CD14-positive monocyte (primary cell): Measurements from ENCODE around the gene CCL28. TPM values are rescaled to one million over a fixed set of nuclear protein-coding genes. Genes with fewer than 3 reads are reported as not detected.

Source experiments
- DNase-seq, 3 donors: peaks; one replicate each; pipeline ENCODE4 v3.0.0-alpha.2; 2011 to 2022
- H2AFZ ChIP-seq: 2 replicates; pipeline ENCODE4 v1.6.0; 2012; ENCODE audit warnings: mild to moderate bottlenecking, low read depth, low read length, inconsistent platforms; ENCODE audit not compliant: insufficient read depth, poor library complexity, severe bottlenecking
- H3K27ac ChIP-seq, 2 donors: 1 replicate in 1 of 2; 2 replicates in 1 of 2; pipeline ENCODE4 v1.5.1; 2012 to 2013; ENCODE audit warnings: low read length in 2 of 2, control low read depth in 1 of 2, inconsistent platforms in 1 of 2, low read depth in 1 of 2, mild to moderate bottlenecking in 1 of 2
- H3K27me3 ChIP-seq, 2 donors: one replicate each; pipeline versions ENCODE4 v1.6.0 to v1.6.1; 2011 to 2013; ENCODE audit warnings: low read length in 2 of 2; ENCODE audit not compliant: control insufficient read depth in 2 of 2, insufficient read depth in 2 of 2
- H3K36me3 ChIP-seq, 2 donors: replicated peaks in 1 of 2; 1 replicate in 1 of 2; 2 replicates in 1 of 2; pipeline versions ENCODE4 v1.5.1 to v1.6.1; 2012 to 2013; ENCODE audit warnings: low read length in 2 of 2, control low read depth in 1 of 2, inconsistent platforms in 1 of 2, mild to moderate bottlenecking in 1 of 2; ENCODE audit not compliant: insufficient read depth in 2 of 2, control insufficient read depth in 1 of 2
- H3K4me1 ChIP-seq, 2 donors: 1 replicate in 1 of 2; 2 replicates in 1 of 2; pipeline versions ENCODE4 v1.5.1 to v1.6.1; 2012 to 2013; ENCODE audit warnings: low read length in 2 of 2, control low read depth in 1 of 2, inconsistent platforms in 1 of 2, mild to moderate bottlenecking in 1 of 2, moderate library complexity in 1 of 2; ENCODE audit not compliant: insufficient read depth in 2 of 2, control insufficient read depth in 1 of 2
- H3K4me2 ChIP-seq: replicated peaks from 2 replicates; pipeline ENCODE3; 2012; ENCODE audit warnings: low read length, moderate library complexity, mild to moderate bottlenecking; ENCODE audit not compliant: poor library complexity, severe bottlenecking; ENCODE audit errors: extremely low read depth
- H3K4me3 ChIP-seq, 3 experiments: fragments of 200-600 bp in 1 of 3; sonication (generic) in 1 of 3; replicated peaks in 1 of 3; 1 replicate in 2 of 3; 2 replicates in 1 of 3; pipeline ENCODE4 v1.5.1; 2011 to 2013; ENCODE audit warnings: low read length in 3 of 3, mild to moderate bottlenecking in 3 of 3, control low read depth in 2 of 3, low read depth in 2 of 3, inconsistent platforms in 1 of 3, moderate library complexity in 1 of 3
- H3K79me2 ChIP-seq: 2 replicates; pipeline ENCODE4 v1.6.0; 2012; ENCODE audit warnings: mild to moderate bottlenecking, control low read depth, inconsistent platforms, low read length, moderate library complexity; ENCODE audit not compliant: insufficient read depth
- H3K9ac ChIP-seq: 2 replicates; pipeline ENCODE4 v1.6.0; 2017; ENCODE audit warnings: low read length, mild to moderate bottlenecking; ENCODE audit not compliant: insufficient read depth, poor library complexity, severe bottlenecking
- H3K9me3 ChIP-seq, 2 donors: replicated peaks in 1 of 2; 1 replicate in 1 of 2; 2 replicates in 1 of 2; pipeline versions ENCODE4 v1.5.1 to v1.6.1; 2012 to 2013; ENCODE audit warnings: low read length in 2 of 2, control low read depth in 1 of 2; ENCODE audit not compliant: control insufficient read depth in 1 of 2, insufficient read depth in 1 of 2
- H4K20me1 ChIP-seq: 2 replicates; pipeline ENCODE4 v1.6.0; 2012; ENCODE audit warnings: mild to moderate bottlenecking, low read length, control low read depth, moderate library complexity; ENCODE audit not compliant: insufficient read depth
- H3K27ac Mint-ChIP-seq, 7 donors: one replicate each; pipeline ENCODE4 v1.8.0; 2020; ENCODE audit warnings: mild to moderate bottlenecking in 7 of 7, mixed read lengths in 7 of 7, moderate library complexity in 6 of 7, inconsistent platforms in 2 of 7
- H3K27me3 Mint-ChIP-seq, 3 donors: one replicate each; pipeline ENCODE4 v1.8.0; 2021 to 2022; ENCODE audit warnings: low read depth in 3 of 3, mild to moderate bottlenecking in 3 of 3, mixed read lengths in 3 of 3, moderate library complexity in 3 of 3, inconsistent platforms in 1 of 3
- H3K36me3 Mint-ChIP-seq, 2 donors: one replicate each; pipeline ENCODE4 v1.8.0; 2020; ENCODE audit warnings: mixed read lengths in 2 of 2, inconsistent platforms in 1 of 2, mild to moderate bottlenecking in 1 of 2
- H3K4me1 Mint-ChIP-seq: one replicate; pipeline ENCODE4 v1.8.0; 2020; ENCODE audit warnings: mild to moderate bottlenecking, mixed read lengths
- H3K4me3 Mint-ChIP-seq, 2 donors: one replicate each; pipeline ENCODE4 v1.8.0; 2020; ENCODE audit warnings: mild to moderate bottlenecking in 2 of 2, mixed read lengths in 2 of 2, moderate library complexity in 1 of 2
- H3K9me3 Mint-ChIP-seq, 7 donors: one replicate each; pipeline ENCODE4 v1.8.0; 2020 to 2022; ENCODE audit warnings: mixed read lengths in 7 of 7, mild to moderate bottlenecking in 6 of 7, moderate library complexity in 6 of 7, inconsistent platforms in 2 of 7
- WGBS: methylation state at CpG from one replicate; pipeline ENCODE4 v1.1.5; 2013; ENCODE audit warnings: missing lambda C conversion rate; ENCODE audit not compliant: insufficient coverage; 5-methylcytosine and 5-hydroxymethylcytosine counted together
- intact Hi-C, 2 donors: fragments of 100-400 bp; cut with micrococcal nuclease; formaldehyde crosslinking; loops; one replicate each; pipeline versions ENCODE4 v1.15.0 to v1.15.1; 2023
- polyA plus RNA-seq, 3 donors: library from polyadenylated mRNA; depleted of rRNA in 1 of 3; unstranded in 2 of 3; stranded (reverse) in 1 of 3; fragments of 300-500 nt in 2 of 3; fragments of >200 nt in 1 of 3; fragmentation: Illumina TruSeq in 2 of 3; gene quantifications; 1 replicate in 2 of 3; 2 replicates in 1 of 3; pipeline ENCODE4 v1.2.3, GENCODE V29; 2012 to 2021
- TF ChIP-seq, protein P1 (sequence below): fragments of 200-600 bp; IDR thresholded peaks from one replicate; pipeline ENCODE4 v1.8.0; 2022; ENCODE audit warnings: antibody characterized with exemption, mild to moderate bottlenecking

The CCL28 gene
- polyA plus RNA-seq, 3 donors: 0.10 to 0.51 (median 0.32) TPM

DNA sequence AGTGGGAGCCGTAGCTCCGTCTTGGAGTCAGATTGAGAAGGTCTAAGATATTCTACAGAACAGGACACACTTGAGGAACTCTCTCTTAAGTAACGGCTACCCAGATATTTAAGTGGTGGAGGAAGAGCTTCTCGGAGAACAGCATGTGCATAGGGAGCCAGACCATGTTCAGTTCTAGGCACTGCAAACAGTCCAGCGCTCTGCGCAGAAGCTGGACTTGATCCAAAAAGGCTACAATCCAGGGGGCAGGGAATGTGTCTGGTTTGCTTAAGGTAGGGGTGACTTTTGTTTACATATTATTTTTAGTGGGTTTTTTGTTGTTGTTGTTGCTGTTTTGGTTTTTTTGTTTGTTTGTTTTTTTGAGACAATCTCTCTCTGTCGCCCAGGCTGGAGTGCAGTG, 16.8 kb upstream of the CCL28 start:
- Histone ChIP-seq H4K20me1 (no peaks in the 10 kb centered on the region), H3K27ac (no peak overlapping the region), H3K27me3 (no peaks in the 10 kb centered on the region), H2AFZ (no peak overlapping the region), H3K36me3 (no peaks in the 10 kb centered on the region), H3K79me2 (no peaks in the 10 kb centered on the region), H3K4me2 (no peak overlapping the region), H3K9me3 (no peaks in the 10 kb centered on the region), H3K4me3 (no peak overlapping the region), H3K9ac (no peak overlapping the region), H3K4me1 (no peaks in the 10 kb centered on the region)
- no peak for DNase-seq
- no peak overlapping the region for H3K4me3 Mint-ChIP-seq
- intact Hi-C loops: no loop called here
- no peaks in the 10 kb centered on the region for H3K9me3 Mint-ChIP-seq
- H3K27ac Mint-ChIP-seq: no peak overlapping the region
- 100% methylated on average over 6 of the region's 7 CpGs for whole genome bisulfite sequencing
- H3K36me3 Mint-ChIP-seq: no peaks in the 10 kb centered on the region
- peaks cover 0 to 4% (median 2%) of the 10 kb centered on the region in 3 donors for H3K27me3 Mint-ChIP-seq
- H3K4me1 Mint-ChIP-seq: peaks cover 14% of the 10 kb centered on the region
- TF ChIP-seq, protein P1, sequence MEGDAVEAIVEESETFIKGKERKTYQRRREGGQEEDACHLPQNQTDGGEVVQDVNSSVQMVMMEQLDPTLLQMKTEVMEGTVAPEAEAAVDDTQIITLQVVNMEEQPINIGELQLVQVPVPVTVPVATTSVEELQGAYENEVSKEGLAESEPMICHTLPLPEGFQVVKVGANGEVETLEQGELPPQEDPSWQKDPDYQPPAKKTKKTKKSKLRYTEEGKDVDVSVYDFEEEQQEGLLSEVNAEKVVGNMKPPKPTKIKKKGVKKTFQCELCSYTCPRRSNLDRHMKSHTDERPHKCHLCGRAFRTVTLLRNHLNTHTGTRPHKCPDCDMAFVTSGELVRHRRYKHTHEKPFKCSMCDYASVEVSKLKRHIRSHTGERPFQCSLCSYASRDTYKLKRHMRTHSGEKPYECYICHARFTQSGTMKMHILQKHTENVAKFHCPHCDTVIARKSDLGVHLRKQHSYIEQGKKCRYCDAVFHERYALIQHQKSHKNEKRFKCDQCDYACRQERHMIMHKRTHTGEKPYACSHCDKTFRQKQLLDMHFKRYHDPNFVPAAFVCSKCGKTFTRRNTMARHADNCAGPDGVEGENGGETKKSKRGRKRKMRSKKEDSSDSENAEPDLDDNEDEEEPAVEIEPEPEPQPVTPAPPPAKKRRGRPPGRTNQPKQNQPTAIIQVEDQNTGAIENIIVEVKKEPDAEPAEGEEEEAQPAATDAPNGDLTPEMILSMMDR: no peak

DNA sequence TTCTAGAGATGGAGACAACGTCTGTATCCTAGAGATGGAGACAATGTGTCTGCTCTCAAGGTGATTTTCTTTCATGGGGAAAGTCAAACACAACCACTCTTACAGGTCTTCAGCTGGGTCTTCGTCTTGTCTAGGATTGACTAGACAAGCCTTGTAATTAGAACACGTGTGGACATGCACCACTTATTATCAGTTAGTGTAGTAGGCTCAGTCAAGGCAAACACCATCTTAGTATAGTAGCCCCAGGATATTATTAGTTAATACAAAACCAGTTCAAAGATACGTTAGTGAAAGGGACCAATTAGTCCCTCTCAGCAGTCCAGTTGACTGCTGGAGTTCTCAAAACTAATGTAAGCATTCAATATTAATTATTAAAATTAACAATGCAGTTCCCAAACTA, 15.1 kb upstream of the CCL28 start:
- Mint-ChIP-seq H3K27ac (no peak overlapping the region), H3K27me3 (peaks cover 0 to 4% (median 2%) of the 10 kb centered on the region in 3 donors), H3K4me3 (no peak overlapping the region), H3K36me3 (no peaks in the 10 kb centered on the region), H3K4me1 (peaks cover 5% of the 10 kb centered on the region), H3K9me3 (no peaks in the 10 kb centered on the region)
- DNase-seq: no peak
- Histone ChIP-seq H3K79me2 (no peaks in the 10 kb centered on the region), H3K4me2 (no peak overlapping the region), H3K36me3 (no peaks in the 10 kb centered on the region), H2AFZ (no peak overlapping the region), H3K4me1 (no peaks in the 10 kb centered on the region), H3K9me3 (no peaks in the 10 kb centered on the region), H3K27ac (no peak overlapping the region), H3K4me3 (no peak overlapping the region), H3K9ac (no peak overlapping the region), H4K20me1 (no peaks in the 10 kb centered on the region), H3K27me3 (no peaks in the 10 kb centered on the region)
- no CpG with 5 or more reads among the region's 4 CpGs for WGBS
- TF ChIP-seq, protein P1: no peak
- intact Hi-C loops: no loop called here
